SKM-1 (cell line): ENCODE results near the gene DPM2.

Source experiments
- DNase-seq: peaks from one replicate; lab custom pipeline; 2025; ENCODE audit not compliant: unreplicated experiment; lab: John Stamatoyannopoulos, UW

DPM2 gene

GRCh38 chr9:127973169-127974000 is 35.7 kb upstream of the DPM2 start:
- no peak for DNase-seq

GRCh38 chr9:127972236-127972871 is 34.7 kb upstream of the DPM2 start:
- no peak for DNase-seq

GRCh38 chr9:127971357-127972235 is 33.9 kb upstream of the DPM2 start:
- DNase-seq: no peak

DNA sequence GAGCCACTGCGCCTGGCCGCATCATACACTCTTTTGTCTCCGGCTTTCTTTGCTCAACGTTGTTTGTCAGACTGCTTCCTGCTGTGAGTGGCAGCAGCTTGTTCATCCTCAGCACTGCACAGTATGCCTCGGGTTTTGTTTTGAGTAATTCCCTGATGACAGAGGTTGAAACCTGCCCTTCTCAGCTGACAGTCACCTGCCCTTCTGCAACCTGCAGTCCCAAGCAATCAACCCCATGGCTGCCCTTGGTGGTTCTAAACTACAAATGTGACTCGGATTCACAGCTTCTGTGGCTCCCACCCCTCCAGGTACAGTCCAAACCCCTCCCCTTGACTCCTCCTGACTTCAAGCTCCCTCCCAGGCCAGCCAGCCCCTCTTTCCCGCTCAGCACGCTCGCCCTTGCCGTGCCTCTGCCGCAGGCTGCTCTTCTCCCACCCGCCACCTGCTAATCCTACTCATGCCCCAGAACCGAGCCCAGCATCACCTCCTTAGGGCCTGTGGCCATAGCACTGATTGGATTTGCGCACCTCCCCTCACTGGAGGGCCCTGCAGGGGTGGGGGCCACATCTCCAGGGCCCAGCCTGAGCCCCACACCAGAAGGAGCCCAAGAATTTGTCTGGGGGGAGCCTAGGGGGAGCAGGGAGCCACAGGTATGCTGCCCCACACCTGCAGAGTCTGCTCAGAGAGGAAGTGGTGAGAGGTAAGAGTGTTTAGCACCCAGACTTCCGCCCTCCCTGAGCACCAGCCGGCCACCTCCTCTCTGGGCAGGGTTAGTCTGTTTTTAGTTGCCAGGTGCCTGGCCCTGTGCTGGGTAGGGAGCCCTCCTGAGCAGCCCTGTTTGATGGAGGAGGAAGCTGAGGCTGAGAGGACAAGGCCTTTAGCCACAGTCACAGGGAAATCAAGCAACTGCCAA is 33.0 kb upstream of the DPM2 start:
- DNase-seq: no peak

GRCh38 chr9:127968700-127969383 is 31.2 kb upstream of the DPM2 start:
- no peak for DNase-seq

GRCh38 chr9:127968042-127968441 is 30.4 kb upstream of the DPM2 start:
- no peak for DNase-seq

GRCh38 chr9:127967151-127967809 is 29.6 kb upstream of the DPM2 start:
- no peak for DNase-seq

GRCh38 chr9:127966416-127967150 is 28.9 kb upstream of the DPM2 start:
- no peak for DNase-seq

GRCh38 chr9:127965953-127966352 is 28.3 kb upstream of the DPM2 start:
- DNase-seq: no peak

- no peak for DNase-seq
Measured at GRCh38 chr9:127963359-127964064, 25.9 kb upstream of the DPM2 start.

- DNase-seq: no peak
Measured at GRCh38 chr9:127963041-127963358, 25.3 kb upstream of the DPM2 start.

- no peak for DNase-seq
Measured at GRCh38 chr9:127962278-127962677, 24.6 kb upstream of the DPM2 start.

DNA sequence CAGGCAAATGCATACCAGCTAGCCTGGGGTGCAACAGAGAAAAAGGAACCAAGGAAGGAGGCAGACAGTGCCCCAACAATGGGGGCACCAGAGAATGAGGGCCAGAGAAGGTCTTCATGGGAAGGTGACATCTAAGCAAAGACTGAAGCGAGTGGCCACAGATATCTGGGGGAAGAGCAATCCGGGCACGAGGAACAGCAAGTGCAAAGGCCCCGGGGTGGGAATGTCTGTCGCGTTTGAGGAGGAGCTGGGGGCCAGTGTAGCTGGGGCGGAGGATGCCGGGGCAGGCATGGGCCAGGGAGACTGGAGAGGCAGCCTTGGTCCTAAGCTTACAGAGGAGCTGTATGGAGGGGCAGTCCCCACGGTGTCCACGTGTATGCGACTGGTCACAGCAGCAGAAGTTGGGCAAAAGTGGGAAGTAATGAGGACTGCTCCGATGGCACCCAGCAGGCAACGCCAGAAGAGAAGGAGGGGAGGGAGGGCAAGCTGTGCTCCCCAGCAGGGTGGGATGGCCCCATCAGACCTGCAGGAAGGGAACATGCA is 24.0 kb upstream of the DPM2 start:
- DNase-seq: no peak

DNA sequence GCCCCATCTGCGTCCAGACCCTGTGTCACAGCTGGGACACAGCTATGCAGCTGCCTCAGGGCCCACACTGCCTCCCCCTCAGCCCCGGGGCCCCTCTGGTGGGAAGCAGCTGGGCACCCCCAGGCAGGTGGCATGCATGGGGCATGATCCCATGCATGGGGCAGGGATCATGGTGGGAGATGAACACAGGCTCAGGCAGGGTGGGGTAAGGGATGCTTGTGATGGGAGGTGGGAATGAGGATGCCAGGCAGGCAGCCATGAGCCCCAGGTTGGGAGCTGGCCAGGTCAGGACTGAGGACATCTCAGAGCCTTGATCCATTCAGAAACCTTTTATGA is 23.5 kb upstream of the DPM2 start:
- DNase-seq: no peak

DNA sequence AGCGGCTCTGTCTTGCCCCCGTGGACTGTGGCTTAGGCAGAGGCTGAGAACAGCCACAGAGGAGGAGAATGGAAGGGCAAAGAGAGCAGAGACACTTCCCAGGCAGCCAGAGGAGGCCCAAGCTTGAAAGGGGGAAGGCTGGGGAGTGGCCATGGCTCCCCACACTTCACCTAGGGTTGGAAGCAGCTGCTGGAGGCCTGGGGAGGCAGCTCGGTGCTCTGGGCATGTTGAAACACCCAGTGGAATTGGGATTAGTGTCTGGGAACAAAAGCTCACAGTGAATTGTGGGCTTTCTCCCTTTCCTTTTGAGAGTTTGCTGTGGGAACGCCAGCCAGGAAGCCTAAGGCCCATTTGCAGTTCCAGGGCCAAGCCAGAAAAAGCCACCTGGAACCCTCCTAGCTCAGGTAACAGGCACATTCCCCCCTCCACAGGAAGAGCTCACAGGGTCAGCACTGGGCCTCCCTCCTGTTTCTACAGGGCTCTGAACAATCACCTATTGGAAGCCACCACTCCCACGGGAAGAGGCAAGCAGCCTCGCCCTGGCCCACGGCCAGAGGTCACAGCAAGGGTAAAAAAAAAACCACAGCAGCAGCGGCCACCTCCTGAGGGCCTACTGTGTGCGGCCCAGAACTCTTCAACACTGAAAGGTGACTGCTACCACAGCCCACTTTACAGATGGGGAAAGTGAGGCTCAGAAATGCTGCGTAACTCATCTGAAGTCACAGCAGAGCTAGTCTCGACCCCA is 22.9 kb upstream of the DPM2 start:
- DNase-seq: no peak

GRCh38 chr9:127959841-127960409 is 22.3 kb upstream of the DPM2 start:
- no peak for DNase-seq

GRCh38 chr9:127959398-127959797 is 21.7 kb upstream of the DPM2 start:
- DNase-seq: no peak
